ENCODE data around the gene SMIM10L1.

The SMIM10L1 gene

DNA sequence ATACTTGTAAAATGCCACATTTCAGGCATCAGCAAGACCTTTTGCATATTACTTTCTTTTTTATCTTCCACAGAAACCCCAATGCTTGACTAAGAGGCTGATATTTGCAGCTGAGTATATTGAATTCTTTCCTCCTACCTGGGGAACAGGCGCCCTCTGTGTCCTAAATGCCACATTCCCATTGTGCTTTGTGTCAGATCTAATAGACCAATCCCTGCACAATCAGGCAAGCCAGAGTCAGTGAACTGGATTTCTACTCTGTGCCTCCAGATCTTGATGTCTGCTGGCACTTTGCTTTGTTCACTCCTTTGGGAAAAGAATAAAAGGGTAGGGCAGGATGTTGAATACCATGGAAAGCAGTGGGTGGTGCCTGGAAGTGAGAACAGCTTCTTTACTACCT, 38.1 kb downstream of the SMIM10L1 start:
- no peaks in the 10 kb centered on the region for H3K36me3 ChIP-seq (ENCODE audit: control insufficient read depth, insufficient read depth, low read length)
- H3K27me3 ChIP-seq (ENCODE audit: control insufficient read depth, insufficient read depth, low read length): no peaks in the 10 kb centered on the region
- no peak overlapping the region for H3K4me3 ChIP-seq (ENCODE audit: low read length)
- no peak overlapping the region for H3K27ac ChIP-seq (ENCODE audit: low read depth, low read length)
- no peak overlapping the region for H3K9ac ChIP-seq (ENCODE audit: low read length)
- H3K4me1 ChIP-seq (ENCODE audit: control insufficient read depth, insufficient read depth, low read length): no peaks in the 10 kb centered on the region

Measured in rectal smooth muscle tissue (tissue), 1 donor.